NCI-H2196 treated with DMSO at 0.1 percent for 48 hours (cell line): ENCODE data around the gene NOB1.

Experiments
- DNase-seq: peaks from one replicate; lab custom pipeline; 2025; ENCODE audit not compliant: unreplicated experiment; lab: John Stamatoyannopoulos, UW

Gene NOB1

GRCh38 chr16:69721441-69721957 lies 33.2 kb downstream of the NOB1 start:
- DNase-seq: no peak

DNA sequence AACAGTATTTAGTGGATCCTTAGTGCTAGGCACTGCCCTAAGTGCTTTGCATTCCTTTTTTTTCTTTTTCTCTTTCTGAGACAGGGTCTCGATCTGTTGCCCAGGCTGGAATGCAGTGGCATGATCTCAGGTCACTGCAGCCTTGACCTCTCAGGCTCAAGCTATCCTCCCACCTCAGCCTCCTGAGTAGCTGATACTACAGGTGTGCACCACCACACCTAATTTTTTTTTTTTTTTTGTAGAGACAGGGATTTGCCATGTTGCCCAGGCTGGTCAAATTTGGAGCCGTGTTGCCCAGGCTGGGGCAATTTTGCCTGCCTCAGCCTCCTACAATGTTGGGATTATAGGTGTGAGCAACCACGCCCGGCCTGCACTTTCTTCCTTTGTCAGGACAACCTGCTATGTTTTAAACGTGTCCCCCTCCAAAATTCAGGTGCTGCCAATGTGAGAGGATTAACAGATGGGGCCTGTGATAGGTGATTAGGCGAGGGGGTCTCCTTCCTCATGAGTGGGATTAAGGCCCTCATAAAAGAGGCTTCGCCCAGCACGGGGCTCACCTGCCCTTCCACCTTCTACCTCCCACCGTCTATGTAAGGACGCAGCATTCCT lies 33.8 kb downstream of the NOB1 start:
- no peak for DNase-seq

DNA sequence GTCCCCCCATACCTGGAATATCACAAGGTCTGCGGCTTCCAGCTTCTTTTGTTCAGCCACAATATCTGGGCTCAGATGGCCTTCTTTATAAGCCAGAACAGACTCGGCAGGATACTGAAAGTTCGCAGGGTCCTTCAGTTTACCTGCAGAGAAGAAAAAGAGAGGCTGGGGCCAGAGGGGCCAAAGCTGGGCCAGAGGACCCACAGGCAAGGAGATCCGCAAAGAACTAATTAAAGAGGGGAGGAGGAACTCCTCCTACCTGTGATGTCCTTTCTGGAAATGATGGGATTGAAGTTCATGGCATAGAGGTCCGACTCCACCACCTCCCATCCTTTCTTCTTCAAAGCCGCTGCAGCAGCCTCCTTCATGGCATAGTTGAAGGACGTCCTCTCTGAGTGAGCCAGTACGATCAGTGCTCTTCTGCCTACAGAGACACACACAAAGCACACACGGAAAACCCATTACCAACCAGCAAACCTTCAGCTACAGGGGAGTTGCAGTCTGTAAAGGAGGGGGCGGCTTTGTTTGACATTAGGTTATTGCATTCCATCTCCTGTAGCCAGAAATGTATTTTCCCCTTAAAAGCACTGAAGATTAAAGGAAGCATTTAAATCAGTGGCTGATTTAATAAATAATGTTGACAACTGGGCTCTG lies 36.5 kb downstream of the NOB1 start:
- no peak for DNase-seq

DNA sequence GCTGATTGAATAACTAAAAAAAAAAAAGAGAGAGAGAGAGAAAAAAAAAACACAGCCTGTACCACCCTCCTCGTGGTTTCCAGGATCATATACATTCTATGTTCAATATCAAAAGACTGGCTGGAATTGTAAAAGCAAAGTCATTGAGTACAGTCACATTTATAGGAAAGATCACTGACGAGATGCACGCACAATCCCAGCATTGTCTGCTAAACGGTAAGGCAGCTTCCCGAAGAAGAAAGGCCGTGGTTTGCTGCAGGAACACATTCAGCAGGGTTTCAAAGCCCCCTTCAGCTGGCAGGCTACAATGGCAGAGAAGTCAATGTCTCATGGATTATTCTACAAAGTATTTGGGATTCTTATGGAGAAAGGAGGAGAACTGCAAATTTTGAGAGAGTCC lies 37.7 kb downstream of the NOB1 start:
- no peak for DNase-seq

DNA sequence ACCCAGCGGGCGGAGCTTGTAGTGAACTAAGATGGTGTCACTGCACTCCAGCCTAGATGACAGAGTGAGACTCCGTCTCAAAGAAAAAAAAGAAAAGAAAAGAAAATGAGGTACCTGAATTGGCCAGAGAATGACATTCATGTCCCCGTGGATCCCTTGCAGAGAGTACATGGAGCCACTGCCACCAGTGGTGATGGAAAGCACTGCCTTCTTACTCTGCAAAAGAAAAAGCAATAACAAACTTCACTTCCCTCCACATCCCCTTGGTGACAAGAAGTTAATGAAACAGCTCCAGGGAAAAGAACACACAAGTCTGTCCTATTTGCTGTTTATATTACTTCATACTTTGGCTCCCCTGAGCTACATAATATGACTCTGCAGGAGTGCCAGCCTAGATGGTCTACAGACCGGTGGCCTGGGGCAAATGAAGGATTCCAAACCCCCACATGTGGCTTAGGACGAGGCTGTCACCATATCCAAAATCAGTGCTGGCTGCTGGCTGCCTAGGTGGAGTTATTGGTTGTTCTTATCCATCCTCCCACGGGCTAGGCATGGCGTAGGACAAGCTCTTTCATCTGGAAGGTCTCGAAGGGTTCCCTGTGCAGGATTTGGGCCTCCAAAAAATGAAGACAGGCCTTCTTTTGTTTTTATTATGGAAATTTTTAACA lies 41.7 kb downstream of the NOB1 start:
- no peak for DNase-seq

DNA sequence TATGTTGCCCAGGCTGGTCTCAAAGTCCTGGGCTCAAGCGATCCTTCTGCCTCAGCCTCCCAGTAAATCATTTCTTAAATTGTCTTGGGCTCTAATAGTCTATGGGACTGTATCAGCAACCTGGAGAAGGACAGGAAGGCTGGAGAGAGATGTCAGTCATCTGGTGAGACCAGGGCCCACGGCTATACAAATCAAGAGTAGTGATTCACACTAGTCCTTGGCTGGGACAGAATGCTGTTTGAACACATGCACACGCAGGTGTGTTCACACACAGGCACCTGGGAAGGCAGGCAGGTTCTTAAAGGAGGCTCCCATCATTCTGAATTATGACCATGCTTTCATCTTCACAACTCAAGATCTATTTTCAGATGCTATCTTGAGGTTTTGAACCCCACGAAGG lies 42.4 kb downstream of the NOB1 start:
- no peak for DNase-seq

DNA sequence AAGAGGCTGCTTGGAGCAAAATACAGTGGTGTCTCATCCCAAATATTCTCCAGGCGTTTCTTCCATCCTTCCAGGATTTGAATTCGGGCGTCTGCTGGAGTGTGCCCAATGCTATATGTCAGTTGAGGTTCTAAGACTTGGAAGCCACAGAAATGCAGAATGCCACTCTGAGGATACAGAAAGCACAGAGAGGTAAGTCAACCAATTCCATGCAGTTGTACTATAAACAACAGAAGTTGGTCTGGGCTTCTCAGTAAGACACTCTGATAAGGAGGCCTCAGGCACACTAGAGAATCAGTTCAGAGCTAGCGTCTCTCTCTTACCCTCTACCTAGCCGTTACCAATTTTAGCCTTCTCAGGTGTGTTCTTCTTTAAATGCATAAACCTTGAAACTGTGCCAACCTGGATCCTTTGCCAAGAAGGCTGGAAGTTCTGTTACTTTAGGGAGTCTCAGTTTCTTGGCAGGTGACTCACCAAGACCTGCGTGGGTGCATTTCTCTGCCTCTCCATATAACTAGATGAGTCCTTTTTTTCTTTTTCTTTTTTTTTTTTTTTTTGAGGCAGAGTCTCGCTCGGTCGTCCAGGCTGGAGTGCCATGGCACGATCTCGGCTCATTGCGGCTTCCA lies 43.5 kb downstream of the NOB1 start:
- no peak for DNase-seq

- peak; percentile 40 for DNase-seq
Observed at GRCh38 chr16:69709456-69710084, 45.2 kb downstream of the NOB1 start.

DNA sequence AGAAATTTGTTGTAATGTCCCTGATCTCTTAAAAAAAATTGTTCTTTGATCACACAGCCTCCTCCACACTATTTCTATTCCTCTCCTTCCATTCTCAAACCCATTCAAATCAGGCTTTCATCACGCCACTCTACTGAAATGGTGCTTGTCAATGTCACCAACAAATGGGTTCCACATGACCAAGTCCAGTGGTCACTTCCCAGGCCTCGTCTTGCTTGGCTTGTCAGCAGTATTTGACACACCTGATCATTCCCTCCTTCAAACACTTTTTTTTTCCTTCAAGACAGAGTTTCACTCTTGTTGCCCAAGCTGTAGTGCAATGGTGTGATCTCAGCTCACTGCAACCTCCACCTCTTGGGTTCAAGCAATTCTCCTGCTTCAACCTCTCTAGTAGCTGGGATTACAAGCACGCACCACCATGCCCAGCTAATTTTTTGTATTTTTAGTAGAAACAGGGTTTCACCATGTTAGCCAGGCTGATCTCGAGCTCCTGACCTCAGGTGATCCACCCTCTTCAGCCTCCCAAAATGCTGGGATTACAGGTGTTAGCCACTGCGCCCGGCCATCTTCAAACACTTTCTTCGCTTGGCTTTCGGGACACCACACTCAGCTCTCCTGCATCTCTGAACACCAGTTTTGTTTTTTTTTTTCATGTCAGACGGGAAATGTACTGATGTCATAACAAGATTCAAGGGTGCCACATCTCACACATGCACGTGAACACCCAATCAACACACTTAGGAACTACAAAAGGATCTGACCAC lies 46.6 kb downstream of the NOB1 start:
- DNase-seq: no peak

- DNase-seq: no peak
Observed at GRCh38 chr16:69706975-69707340, 47.8 kb downstream of the NOB1 start.

GRCh38 chr16:69706256-69706974 lies 48.3 kb downstream of the NOB1 start:
- no peak for DNase-seq

DNA sequence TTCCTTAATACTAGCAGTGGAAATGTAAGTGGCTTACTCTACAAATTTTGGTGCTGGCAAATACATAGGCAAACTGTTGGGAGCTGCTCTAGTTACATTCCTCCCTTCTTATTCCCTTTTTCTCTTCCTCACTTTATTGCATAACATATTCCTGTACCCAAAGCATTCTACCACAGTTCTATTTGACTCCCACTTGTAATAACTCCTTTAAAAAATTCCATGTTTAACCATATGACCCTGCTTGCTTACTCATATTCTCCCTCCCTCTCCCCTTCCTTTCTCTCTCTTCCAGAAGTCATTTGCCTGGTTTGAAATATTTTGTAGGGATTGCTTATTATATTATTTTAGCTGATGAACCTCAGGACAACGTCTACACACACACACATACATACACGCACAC lies 51.1 kb downstream of the NOB1 start:
- no peak for DNase-seq

- DNase-seq: no peak
Observed at GRCh38 chr16:69701866-69702265, 52.9 kb downstream of the NOB1 start.

DNA sequence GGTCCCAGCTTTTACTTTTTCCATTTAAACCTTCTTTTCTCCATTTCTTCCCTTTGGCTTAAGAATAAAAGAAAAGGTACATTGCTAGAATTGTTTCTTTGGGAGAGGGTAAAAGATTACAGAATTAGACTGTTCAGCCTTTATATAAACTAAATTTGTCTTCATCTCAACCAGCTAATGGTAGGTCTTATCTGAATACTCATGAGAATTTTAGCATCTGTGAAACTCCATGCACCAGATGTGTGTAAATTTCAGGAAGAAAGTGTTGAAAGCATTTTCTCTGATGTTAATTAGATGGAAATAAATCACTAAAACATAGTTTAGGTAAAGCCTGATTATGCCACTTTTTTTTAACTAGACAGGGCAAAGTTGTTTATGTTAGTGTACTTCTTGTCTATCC lies 53.3 kb downstream of the NOB1 start:
- DNase-seq: no peak

DNA sequence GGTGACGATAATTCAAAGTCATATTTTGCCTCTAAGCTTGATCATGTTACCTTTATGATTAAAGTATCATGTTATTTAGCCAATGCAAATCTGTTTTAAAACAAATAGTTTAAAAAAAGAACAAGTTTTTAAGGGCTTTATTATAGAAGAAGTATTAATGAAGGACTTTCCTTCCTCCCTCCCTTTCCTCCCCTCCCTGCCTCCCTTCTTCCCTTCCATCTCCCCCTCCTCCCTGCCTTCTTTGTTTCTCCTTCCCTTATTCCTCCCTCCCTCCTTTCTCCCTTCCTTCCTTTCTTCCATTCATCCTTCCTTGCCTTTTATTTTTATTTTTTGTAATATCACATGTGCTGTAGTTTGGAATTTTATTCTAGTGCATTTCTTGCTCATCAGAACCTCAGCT lies 54.8 kb downstream of the NOB1 start:
- no peak for DNase-seq

DNA sequence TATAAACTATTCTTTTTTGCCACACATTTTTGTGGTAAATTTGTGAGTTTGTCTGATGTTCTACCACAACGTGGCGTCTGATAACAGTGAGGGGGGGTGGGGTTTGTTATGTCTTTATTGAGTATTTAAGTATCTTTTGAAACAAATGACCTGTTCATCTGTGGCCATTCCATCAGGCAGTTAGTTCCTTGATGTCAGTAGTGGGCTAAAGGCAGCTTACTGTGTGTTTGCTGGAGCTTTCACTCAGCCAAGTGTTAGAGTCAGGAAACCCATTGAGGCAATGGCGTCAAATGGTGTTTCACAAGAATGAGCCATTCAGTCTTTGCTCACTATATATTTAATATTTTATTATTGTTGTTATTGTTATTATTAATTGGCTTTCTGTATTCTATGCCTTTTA lies 56.3 kb downstream of the NOB1 start:
- DNase-seq: no peak

- DNase-seq: no peak
Observed at GRCh38 chr16:69693916-69694315, 60.8 kb downstream of the NOB1 start.

- DNase-seq: no peak
Observed at GRCh38 chr16:69691980-69692911, 62.5 kb downstream of the NOB1 start.
